Body of pancreas (tissue), 4 donors: Measurements from ENCODE around the gene RPAIN.

Source experiments
- POLR2A ChIP-seq, 3 donors: fragments of 450-650 bp; IDR thresholded peaks; one replicate each; pipeline ENCODE4 v1.6.1; 2016; ENCODE audit warnings: antibody characterized with exemption in 3 of 3, mild to moderate bottlenecking in 2 of 3
- TF ChIP-seq, protein P1 (sequence below), 7 experiments: fragments of 450-650 bp in 4 of 7; fragments of 200-600 bp in 3 of 7; sonication (generic) in 3 of 7; IDR thresholded peaks; one replicate each; pipeline ENCODE4 v1.5.1; 2016 to 2019; ENCODE audit warnings: antibody characterized with exemption in 7 of 7

GRCh38 chr17:5473906-5474305 is 53.9 kb downstream of the RPAIN start:
- TF ChIP-seq, protein P1, sequence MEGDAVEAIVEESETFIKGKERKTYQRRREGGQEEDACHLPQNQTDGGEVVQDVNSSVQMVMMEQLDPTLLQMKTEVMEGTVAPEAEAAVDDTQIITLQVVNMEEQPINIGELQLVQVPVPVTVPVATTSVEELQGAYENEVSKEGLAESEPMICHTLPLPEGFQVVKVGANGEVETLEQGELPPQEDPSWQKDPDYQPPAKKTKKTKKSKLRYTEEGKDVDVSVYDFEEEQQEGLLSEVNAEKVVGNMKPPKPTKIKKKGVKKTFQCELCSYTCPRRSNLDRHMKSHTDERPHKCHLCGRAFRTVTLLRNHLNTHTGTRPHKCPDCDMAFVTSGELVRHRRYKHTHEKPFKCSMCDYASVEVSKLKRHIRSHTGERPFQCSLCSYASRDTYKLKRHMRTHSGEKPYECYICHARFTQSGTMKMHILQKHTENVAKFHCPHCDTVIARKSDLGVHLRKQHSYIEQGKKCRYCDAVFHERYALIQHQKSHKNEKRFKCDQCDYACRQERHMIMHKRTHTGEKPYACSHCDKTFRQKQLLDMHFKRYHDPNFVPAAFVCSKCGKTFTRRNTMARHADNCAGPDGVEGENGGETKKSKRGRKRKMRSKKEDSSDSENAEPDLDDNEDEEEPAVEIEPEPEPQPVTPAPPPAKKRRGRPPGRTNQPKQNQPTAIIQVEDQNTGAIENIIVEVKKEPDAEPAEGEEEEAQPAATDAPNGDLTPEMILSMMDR (IDR thresholded peaks at IDR 0.05), result no peak
- TF ChIP-seq POLR2A (IDR thresholded peaks at IDR 0.05), result no peak
